Measurements from ENCODE around the gene EVA1C.

- TF ChIP-seq EZH2phosphoT487 (IDR thresholded peaks at IDR 0.05; ENCODE audit: low read depth), result no peak
- TF ChIP-seq CTCF (IDR thresholded peaks at IDR 0.05; ENCODE audit: low read depth, low read length), result no peak
These were observed 36.5 kb downstream of the EVA1C start for GRCh38 chr21:32448803-32449594.

Data from OCI-LY3 (cell line).